Stimulated activated naive CD8-positive, alpha-beta T cell treated with anti-CD3 and anti-CD28 coated beads, Interleukin-15, amount 100 ng/mL, for 72 hours (primary cell): Measurements from ENCODE around the gene SMARCD3.

Experiments used
- ATAC-seq: fragments of 150-1000 bp; cut with Tn5 transposase; 2 replicates; pipeline ENCODE4 v1.10.0; 2021; ENCODE audit warnings: mild to moderate bottlenecking, moderate library complexity
- DNase-seq, 2 donors: peaks; one replicate each; pipeline ENCODE4 v3.0.0; 2021 to 2022
- H3K27ac Mint-ChIP-seq, 2 donors: one replicate each; pipeline ENCODE4 v1.8.0; 2022; ENCODE audit warnings: mild to moderate bottlenecking in 2 of 2, mixed read lengths in 2 of 2, moderate library complexity in 2 of 2
- H3K27me3 Mint-ChIP-seq: one replicate; pipeline ENCODE4 v1.8.0; 2022; ENCODE audit warnings: mixed read lengths
- H3K4me1 Mint-ChIP-seq: one replicate; pipeline ENCODE4 v1.8.0; 2022; ENCODE audit warnings: mild to moderate bottlenecking, mixed read lengths
- H3K4me3 Mint-ChIP-seq, 2 donors: one replicate each; pipeline ENCODE4 v1.8.0; 2022; ENCODE audit warnings: mild to moderate bottlenecking in 2 of 2, mixed read lengths in 2 of 2, moderate library complexity in 1 of 2
- H3K9me3 Mint-ChIP-seq, 2 donors: one replicate each; pipeline ENCODE4 v1.8.0; 2022; ENCODE audit warnings: mixed read lengths in 2 of 2

The SMARCD3 gene

GRCh38 chr7:151248346-151249033 lies at the start of gene SMARCD3:
Gene SMARCD3, minus strand, starts transcription at chr7:151248694. Its CDS starts 132 bp downstream, at chr7:151248562.
- H3K27me3 Mint-ChIP-seq = peaks cover 65% of the 10 kb centered on the region

GRCh38 chr7:151296202-151296992 lies 47.9 kb upstream of the SMARCD3 start:
- Mint-ChIP-seq H3K27me3 (peaks cover 18% of the 10 kb centered on the region), H3K4me3 (no peak overlapping the region), H3K27ac (no peak overlapping the region), H3K4me1 (no peaks in the 10 kb centered on the region), H3K9me3 (peaks cover 4 to 8% of the 10 kb centered on the region in 2 donors)
- no peak for DNase-seq
- ATAC-seq = no peak

More at GRCh38 chr7:151248346-151249033, at the start of gene SMARCD3:
- peaks cover 79% of the 10 kb centered on the region for H3K4me1 Mint-ChIP-seq
- peak within 1 kb of the TSS; percentile 69 to 83 for H3K4me3 Mint-ChIP-seq
- H3K9me3 Mint-ChIP-seq = no peaks in the 10 kb centered on the region
- peak within 1 kb of the TSS in 1 of 2 donors; percentile 75 for H3K27ac Mint-ChIP-seq
- ATAC-seq (peak; percentile 36), DNase-seq (peak; percentile 35 to 46)

GRCh38 chr7:151292850-151293249 lies 44.4 kb upstream of the SMARCD3 start:
- ATAC-seq (no peak), DNase-seq (no peak)
- H3K9me3 Mint-ChIP-seq = peaks cover 4 to 8% of the 10 kb centered on the region in 2 donors
- H3K4me3 Mint-ChIP-seq = no peak overlapping the region
- no peak overlapping the region for H3K27ac Mint-ChIP-seq
- H3K4me1 Mint-ChIP-seq = no peaks in the 10 kb centered on the region
- H3K27me3 Mint-ChIP-seq = peaks cover 9% of the 10 kb centered on the region

GRCh38 chr7:151291206-151291605 lies 42.7 kb upstream of the SMARCD3 start:
- Mint-ChIP-seq H3K4me1 (no peaks in the 10 kb centered on the region), H3K9me3 (peaks cover under 1 to 4% of the 10 kb centered on the region in 2 donors), H3K27ac (no peak overlapping the region), H3K27me3 (peaks cover 9% of the 10 kb centered on the region), H3K4me3 (no peak overlapping the region)
- DNase-seq (no peak), ATAC-seq (no peak)

GRCh38 chr7:151290355-151290760 lies 41.9 kb upstream of the SMARCD3 start:
- Mint-ChIP-seq H3K4me3 (no peak overlapping the region), H3K27me3 (peaks cover 8% of the 10 kb centered on the region), H3K4me1 (no peaks in the 10 kb centered on the region)

GRCh38 chr7:151289891-151290290 lies 41.4 kb upstream of the SMARCD3 start:
- H3K9me3 Mint-ChIP-seq = no peaks in the 10 kb centered on the region
- no peak for ATAC-seq
- peaks cover 3% of the 10 kb centered on the region for H3K27me3 Mint-ChIP-seq
- no peak overlapping the region for H3K4me3 Mint-ChIP-seq
- H3K27ac Mint-ChIP-seq = no peak overlapping the region
- H3K4me1 Mint-ChIP-seq = no peaks in the 10 kb centered on the region
- no peak for DNase-seq

More at GRCh38 chr7:151290355-151290760, 41.9 kb upstream of the SMARCD3 start:
- ATAC-seq (no peak), DNase-seq (no peak)
- Mint-ChIP-seq H3K9me3 (no peaks in the 10 kb centered on the region), H3K27ac (no peak overlapping the region)

- ATAC-seq (peak; percentile 45), DNase-seq (no peak)
- H3K4me3 Mint-ChIP-seq = no peak overlapping the region
- no peaks in the 10 kb centered on the region for H3K9me3 Mint-ChIP-seq
- no peak overlapping the region for H3K27ac Mint-ChIP-seq
- no peaks in the 10 kb centered on the region for H3K4me1 Mint-ChIP-seq
- H3K27me3 Mint-ChIP-seq = peaks cover 8% of the 10 kb centered on the region
Observed at GRCh38 chr7:151286148-151286547, 37.7 kb upstream of the SMARCD3 start.

GRCh38 chr7:151283302-151283701 lies 34.8 kb upstream of the SMARCD3 start:
- H3K27me3 Mint-ChIP-seq = peaks cover 24% of the 10 kb centered on the region
- H3K27ac Mint-ChIP-seq = no peak overlapping the region
- ATAC-seq = no peak
- no peak for DNase-seq
- H3K9me3 Mint-ChIP-seq = no peaks in the 10 kb centered on the region
- no peak overlapping the region for H3K4me3 Mint-ChIP-seq
- H3K4me1 Mint-ChIP-seq = no peaks in the 10 kb centered on the region

GRCh38 chr7:151282111-151282510 lies 33.6 kb upstream of the SMARCD3 start:
- Mint-ChIP-seq H3K4me1 (peaks cover 7% of the 10 kb centered on the region), H3K9me3 (no peaks in the 10 kb centered on the region), H3K27me3 (peaks cover 24% of the 10 kb centered on the region), H3K4me3 (no peak overlapping the region), H3K27ac (no peak overlapping the region)
- DNase-seq = no peak
- no peak for ATAC-seq

- no peaks in the 10 kb centered on the region for H3K9me3 Mint-ChIP-seq
- no peak for ATAC-seq
- peak overlapping the region in 1 of 2 donors; percentile 79 for H3K27ac Mint-ChIP-seq
- H3K4me3 Mint-ChIP-seq = no peak overlapping the region
- peaks cover 8% of the 10 kb centered on the region for H3K4me1 Mint-ChIP-seq
- H3K27me3 Mint-ChIP-seq = peaks cover 24% of the 10 kb centered on the region
- DNase-seq = no peak
Observed at GRCh38 chr7:151281686-151282085, 33.2 kb upstream of the SMARCD3 start.

GRCh38 chr7:151280388-151281019 lies 32.0 kb upstream of the SMARCD3 start:
- no peaks in the 10 kb centered on the region for H3K9me3 Mint-ChIP-seq
- H3K27me3 Mint-ChIP-seq = peaks cover 24% of the 10 kb centered on the region
- H3K27ac Mint-ChIP-seq = peak overlapping the region in 1 of 2 donors; percentile 6
- ATAC-seq = no peak
- no peak overlapping the region for H3K4me3 Mint-ChIP-seq
- no peak for DNase-seq
- H3K4me1 Mint-ChIP-seq = peaks cover 17% of the 10 kb centered on the region

GRCh38 chr7:151279868-151280267 lies 31.4 kb upstream of the SMARCD3 start:
- no peak for ATAC-seq
- peaks cover 24% of the 10 kb centered on the region for H3K27me3 Mint-ChIP-seq
- H3K4me3 Mint-ChIP-seq = no peak overlapping the region
- H3K9me3 Mint-ChIP-seq = no peaks in the 10 kb centered on the region
- no peak for DNase-seq
- H3K27ac Mint-ChIP-seq = peak overlapping the region in 1 of 2 donors; percentile 6
- peaks cover 24% of the 10 kb centered on the region for H3K4me1 Mint-ChIP-seq

- H3K27me3 Mint-ChIP-seq = peaks cover 24% of the 10 kb centered on the region
- DNase-seq (no peak), ATAC-seq (no peak)
- H3K9me3 Mint-ChIP-seq = no peaks in the 10 kb centered on the region
- H3K27ac Mint-ChIP-seq = no peak overlapping the region
- no peak overlapping the region for H3K4me3 Mint-ChIP-seq
- peaks cover 33% of the 10 kb centered on the region for H3K4me1 Mint-ChIP-seq
Observed at GRCh38 chr7:151278949-151279348, 30.5 kb upstream of the SMARCD3 start.

GRCh38 chr7:151277631-151278030 lies 29.1 kb upstream of the SMARCD3 start:
- ATAC-seq = no peak
- no peak overlapping the region for H3K27ac Mint-ChIP-seq
- peaks cover 44% of the 10 kb centered on the region for H3K4me1 Mint-ChIP-seq
- no peak for DNase-seq
- no peaks in the 10 kb centered on the region for H3K9me3 Mint-ChIP-seq
- peaks cover 24% of the 10 kb centered on the region for H3K27me3 Mint-ChIP-seq
- peak overlapping the region; percentile 70 to 71 for H3K4me3 Mint-ChIP-seq

- peak overlapping the region; percentile 77 to 79 for H3K4me3 Mint-ChIP-seq
- H3K9me3 Mint-ChIP-seq = no peaks in the 10 kb centered on the region
- H3K27me3 Mint-ChIP-seq = peaks cover 22% of the 10 kb centered on the region
- H3K4me1 Mint-ChIP-seq = peaks cover 51% of the 10 kb centered on the region
- DNase-seq = peak; percentile 59 to 70
- peak overlapping the region in 1 of 2 donors; percentile 59 for H3K27ac Mint-ChIP-seq
- peak; percentile 84 for ATAC-seq
Observed at GRCh38 chr7:151276666-151277590, 28.4 kb upstream of the SMARCD3 start.
